Ishikawa (cell line): ENCODE data around the gene OR5M3.

Source experiments
- CEBPB ChIP-seq: IDR thresholded peaks from 2 replicates; pipeline ENCODE4 v1.6.1; 2012
- CREB1 ChIP-seq: IDR thresholded peaks from 2 replicates; pipeline ENCODE4 v1.6.1; 2012; ENCODE audit warnings: low read depth
- EGR1 ChIP-seq: IDR thresholded peaks from 2 replicates; pipeline ENCODE4 v1.6.1; 2012
- EP300 ChIP-seq: IDR thresholded peaks from 2 replicates; pipeline ENCODE4 v1.6.1; 2012; ENCODE audit warnings: borderline replicate concordance
- FOXM1 ChIP-seq: IDR thresholded peaks from 2 replicates; pipeline ENCODE4 v1.6.1; 2012; ENCODE audit warnings: low read depth, borderline replicate concordance
- NFIC ChIP-seq: IDR thresholded peaks from 2 replicates; pipeline ENCODE4 v1.6.1; 2012
- RAD21 ChIP-seq: IDR thresholded peaks from 2 replicates; pipeline ENCODE4 v1.6.1; 2012; ENCODE audit warnings: low read depth
- TAF1 ChIP-seq: IDR thresholded peaks from 2 replicates; pipeline ENCODE4 v1.6.1; 2012; ENCODE audit warnings: low read depth, mild to moderate bottlenecking
- TCF12 ChIP-seq: IDR thresholded peaks from 2 replicates; pipeline ENCODE4 v1.6.1; 2012; ENCODE audit warnings: low read depth
- TEAD4 ChIP-seq: IDR thresholded peaks from 2 replicates; pipeline ENCODE4 v1.6.1; 2012
- YY1 ChIP-seq: IDR thresholded peaks from 2 replicates; pipeline ENCODE4 v1.6.1; 2012; ENCODE audit warnings: low read depth
- ZBTB7A ChIP-seq: IDR thresholded peaks from 2 replicates; pipeline ENCODE4 v1.6.1; 2012; ENCODE audit warnings: low read depth
- TF ChIP-seq, protein P1 (sequence below): IDR thresholded peaks from 2 replicates; pipeline ENCODE4 v1.6.1; 2012
- TF ChIP-seq, protein P2 (sequence below): IDR thresholded peaks from 2 replicates; pipeline ENCODE4 v1.6.1; 2012
- TF ChIP-seq, protein P3 (sequence below): IDR thresholded peaks from 2 replicates; pipeline ENCODE4 v1.6.1; 2012; ENCODE audit warnings: low read depth, mild to moderate bottlenecking

The OR5M3 gene

DNA sequence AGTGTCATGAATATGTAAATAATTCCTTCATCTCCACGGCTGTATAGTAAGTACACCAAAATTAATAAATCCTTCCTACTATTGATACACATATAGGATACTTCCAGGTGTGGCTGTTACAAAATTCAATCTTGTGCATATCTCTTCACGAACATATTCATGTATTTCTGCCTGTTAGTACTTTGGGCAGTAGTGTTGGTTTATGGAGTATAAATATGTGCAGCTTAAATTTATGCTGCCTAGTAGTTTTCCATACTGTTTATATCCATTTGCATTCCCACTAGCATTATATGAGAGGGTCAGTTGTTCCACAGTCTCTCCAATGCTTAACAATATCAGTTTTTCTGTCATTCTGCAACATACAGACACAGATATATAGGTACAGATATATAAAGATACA is 22.0 kb upstream of the OR5M3 start:
- TF ChIP-seq YY1, result no peak
- TF ChIP-seq RAD21, result no peak
- no peak for TF ChIP-seq TEAD4
- TF ChIP-seq, protein P1, sequence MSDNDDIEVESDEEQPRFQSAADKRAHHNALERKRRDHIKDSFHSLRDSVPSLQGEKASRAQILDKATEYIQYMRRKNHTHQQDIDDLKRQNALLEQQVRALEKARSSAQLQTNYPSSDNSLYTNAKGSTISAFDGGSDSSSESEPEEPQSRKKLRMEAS, result no peak
- TF ChIP-seq, protein P2, sequence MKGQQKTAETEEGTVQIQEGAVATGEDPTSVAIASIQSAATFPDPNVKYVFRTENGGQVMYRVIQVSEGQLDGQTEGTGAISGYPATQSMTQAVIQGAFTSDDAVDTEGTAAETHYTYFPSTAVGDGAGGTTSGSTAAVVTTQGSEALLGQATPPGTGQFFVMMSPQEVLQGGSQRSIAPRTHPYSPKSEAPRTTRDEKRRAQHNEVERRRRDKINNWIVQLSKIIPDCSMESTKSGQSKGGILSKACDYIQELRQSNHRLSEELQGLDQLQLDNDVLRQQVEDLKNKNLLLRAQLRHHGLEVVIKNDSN, result no peak
- TF ChIP-seq CREB1, result no peak
- no peak for TF ChIP-seq CEBPB
- no peak for TF ChIP-seq TAF1
- no peak for TF ChIP-seq NFIC
- TF ChIP-seq ZBTB7A, result no peak
- TF ChIP-seq EP300, result no peak
- no peak for TF ChIP-seq TCF12
- TF ChIP-seq FOXM1, result no peak
- TF ChIP-seq EGR1, result no peak
- TF ChIP-seq, protein P3, sequence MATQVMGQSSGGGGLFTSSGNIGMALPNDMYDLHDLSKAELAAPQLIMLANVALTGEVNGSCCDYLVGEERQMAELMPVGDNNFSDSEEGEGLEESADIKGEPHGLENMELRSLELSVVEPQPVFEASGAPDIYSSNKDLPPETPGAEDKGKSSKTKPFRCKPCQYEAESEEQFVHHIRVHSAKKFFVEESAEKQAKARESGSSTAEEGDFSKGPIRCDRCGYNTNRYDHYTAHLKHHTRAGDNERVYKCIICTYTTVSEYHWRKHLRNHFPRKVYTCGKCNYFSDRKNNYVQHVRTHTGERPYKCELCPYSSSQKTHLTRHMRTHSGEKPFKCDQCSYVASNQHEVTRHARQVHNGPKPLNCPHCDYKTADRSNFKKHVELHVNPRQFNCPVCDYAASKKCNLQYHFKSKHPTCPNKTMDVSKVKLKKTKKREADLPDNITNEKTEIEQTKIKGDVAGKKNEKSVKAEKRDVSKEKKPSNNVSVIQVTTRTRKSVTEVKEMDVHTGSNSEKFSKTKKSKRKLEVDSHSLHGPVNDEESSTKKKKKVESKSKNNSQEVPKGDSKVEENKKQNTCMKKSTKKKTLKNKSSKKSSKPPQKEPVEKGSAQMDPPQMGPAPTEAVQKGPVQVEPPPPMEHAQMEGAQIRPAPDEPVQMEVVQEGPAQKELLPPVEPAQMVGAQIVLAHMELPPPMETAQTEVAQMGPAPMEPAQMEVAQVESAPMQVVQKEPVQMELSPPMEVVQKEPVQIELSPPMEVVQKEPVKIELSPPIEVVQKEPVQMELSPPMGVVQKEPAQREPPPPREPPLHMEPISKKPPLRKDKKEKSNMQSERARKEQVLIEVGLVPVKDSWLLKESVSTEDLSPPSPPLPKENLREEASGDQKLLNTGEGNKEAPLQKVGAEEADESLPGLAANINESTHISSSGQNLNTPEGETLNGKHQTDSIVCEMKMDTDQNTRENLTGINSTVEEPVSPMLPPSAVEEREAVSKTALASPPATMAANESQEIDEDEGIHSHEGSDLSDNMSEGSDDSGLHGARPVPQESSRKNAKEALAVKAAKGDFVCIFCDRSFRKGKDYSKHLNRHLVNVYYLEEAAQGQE, result no peak

DNA sequence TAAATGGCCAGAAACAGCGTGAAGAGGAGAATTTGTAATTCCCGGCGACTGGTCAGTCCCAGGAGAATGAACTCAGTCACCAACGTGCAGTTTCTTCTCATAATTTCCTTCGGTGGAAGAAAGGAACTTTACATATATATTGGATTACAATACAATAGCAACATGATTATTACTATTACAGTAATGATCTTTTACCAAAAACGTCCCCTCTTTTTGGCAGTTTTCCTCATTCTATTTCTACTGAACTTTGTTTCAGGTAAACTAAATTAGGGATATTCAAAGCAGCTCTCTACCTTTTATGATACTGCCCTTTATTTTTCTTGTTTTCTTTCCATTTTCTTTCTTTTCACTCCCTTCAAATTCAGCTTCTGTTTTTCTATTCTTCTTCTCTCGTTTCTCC is 18.1 kb upstream of the OR5M3 start, which contains the start of gene OR5M8:
TSS of gene OR5M8 (minus strand) at position 101 of the 400 bp plus-strand sequence. CDS start at position 101, 0 bp downstream.
- TF ChIP-seq ZBTB7A, result no peak
- TF ChIP-seq EP300, result no peak
- TF ChIP-seq NFIC, result no peak
- TF ChIP-seq CEBPB, result no peak
- no peak for TF ChIP-seq TCF12
- TF ChIP-seq EGR1, result no peak
- TF ChIP-seq TEAD4, result no peak

DNA sequence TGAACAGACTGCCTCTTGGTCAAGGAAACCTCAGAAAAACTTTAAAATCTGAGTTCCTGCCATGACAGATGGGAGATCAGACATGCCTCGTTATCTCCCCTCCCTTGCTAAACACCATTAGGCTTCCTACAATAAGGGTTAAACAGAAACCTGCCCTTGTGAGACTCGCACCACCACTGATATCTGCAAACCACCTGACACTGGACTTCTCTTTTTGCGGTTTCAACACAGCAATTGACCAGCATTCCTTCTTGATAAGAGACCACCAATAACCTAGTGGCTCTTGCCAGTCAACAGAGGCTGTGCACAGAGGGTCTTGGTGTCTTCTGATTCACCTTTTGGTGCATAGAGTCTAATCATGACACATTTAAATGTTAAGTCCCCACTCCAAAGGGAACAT is 13.6 kb upstream of the OR5M3 start:
- no peak for TF ChIP-seq EGR1
- no peak for TF ChIP-seq CEBPB
- TF ChIP-seq, protein P2, result no peak
- TF ChIP-seq ZBTB7A, result no peak
- TF ChIP-seq EP300, result no peak
- no peak for TF ChIP-seq CREB1
- TF ChIP-seq RAD21, result no peak
- TF ChIP-seq, protein P3, result no peak
- no peak for TF ChIP-seq TEAD4
- no peak for TF ChIP-seq TCF12
- no peak for TF ChIP-seq YY1
- TF ChIP-seq NFIC, result no peak

DNA sequence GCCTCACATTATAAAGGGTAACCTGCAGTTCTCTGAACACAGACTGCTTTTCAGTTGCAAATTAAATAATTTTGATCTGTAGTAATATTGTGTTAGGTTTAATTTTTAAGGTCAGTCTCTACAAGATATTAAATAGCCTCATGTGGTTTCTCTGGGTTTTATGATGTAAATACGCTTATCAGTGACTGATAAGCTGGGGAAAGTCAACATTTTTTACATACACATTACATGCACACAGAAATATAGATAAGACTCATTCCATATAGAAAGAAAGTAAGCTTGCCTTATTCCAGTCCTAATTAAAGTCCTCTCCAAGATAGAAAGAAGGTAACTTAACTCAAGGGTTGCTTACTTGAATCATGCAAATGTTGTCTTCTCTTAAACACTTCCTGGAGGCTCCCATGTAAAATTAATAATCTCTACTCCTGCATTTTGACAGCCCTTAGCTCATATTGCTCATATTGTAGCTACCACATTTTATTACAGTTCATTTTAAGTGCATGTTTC is 1.6 kb upstream of the OR5M3 start:
- TF ChIP-seq ZBTB7A (no peak), TAF1 (no peak), RAD21 (no peak), FOXM1 (no peak)
- TF ChIP-seq, protein P1, result no peak
- TF ChIP-seq, protein P3, result no peak
- TF ChIP-seq, protein P2, result no peak
